ENCODE measurements around the gene LDLRAD4.
A peak's percentile ranks its signal among the peaks of the same experiment; 100 is the strongest.

Gene LDLRAD4

GRCh38 chr18:13374468-13375301 lies 156.1 kb downstream of the LDLRAD4 start:
- no peak for DNase-seq (ENCODE audit: low read depth)
- no peak overlapping the region for H3K4me3 ChIP-seq (ENCODE audit: low read depth, low read length)

- H3K4me3 ChIP-seq (ENCODE audit: low read depth, low read length): no peak overlapping the region
- peak; percentile 52 for DNase-seq (ENCODE audit: low read depth)
These were observed 157.0 kb downstream of the LDLRAD4 start for GRCh38 chr18:13375302-13376255.

GRCh38 chr18:13376298-13376840 lies 157.8 kb downstream of the LDLRAD4 start:
- H3K4me3 ChIP-seq (ENCODE audit: low read depth, low read length): no peak overlapping the region
- no peak for DNase-seq (ENCODE audit: low read depth)

GRCh38 chr18:13376841-13377351 lies 158.3 kb downstream of the LDLRAD4 start:
- H3K4me3 ChIP-seq (ENCODE audit: low read depth, low read length): no peak overlapping the region
- DNase-seq (ENCODE audit: low read depth): no peak

- no peak for DNase-seq (ENCODE audit: low read depth)
- H3K4me3 ChIP-seq (ENCODE audit: low read depth, low read length): no peak overlapping the region
These were observed 158.9 kb downstream of the LDLRAD4 start for GRCh38 chr18:13377496-13377895.

- no peak for DNase-seq (ENCODE audit: low read depth)
- no peak overlapping the region for H3K4me3 ChIP-seq (ENCODE audit: low read depth, low read length)
These were observed 159.6 kb downstream of the LDLRAD4 start for GRCh38 chr18:13378150-13378549.

GRCh38 chr18:13379062-13379865 lies 160.7 kb downstream of the LDLRAD4 start:
- DNase-seq (ENCODE audit: low read depth): no peak
- no peak overlapping the region for H3K4me3 ChIP-seq (ENCODE audit: low read depth, low read length)

GRCh38 chr18:13379930-13380690 lies 161.6 kb downstream of the LDLRAD4 start:
- no peak for DNase-seq (ENCODE audit: low read depth)
- no peak overlapping the region for H3K4me3 ChIP-seq (ENCODE audit: low read depth, low read length)

GRCh38 chr18:13380691-13381070 lies 162.1 kb downstream of the LDLRAD4 start:
- DNase-seq (ENCODE audit: low read depth): no peak
- no peak overlapping the region for H3K4me3 ChIP-seq (ENCODE audit: low read depth, low read length)

- no peak for DNase-seq (ENCODE audit: low read depth)
- H3K4me3 ChIP-seq (ENCODE audit: low read depth, low read length): no peak overlapping the region
These were observed 162.8 kb downstream of the LDLRAD4 start for GRCh38 chr18:13381331-13381730.

GRCh38 chr18:13381944-13382365 lies 163.4 kb downstream of the LDLRAD4 start:
- DNase-seq (ENCODE audit: low read depth): no peak
- no peak overlapping the region for H3K4me3 ChIP-seq (ENCODE audit: low read depth, low read length)

- no peak overlapping the region for H3K4me3 ChIP-seq (ENCODE audit: low read depth, low read length)
- no peak for DNase-seq (ENCODE audit: low read depth)
These were observed 163.9 kb downstream of the LDLRAD4 start for GRCh38 chr18:13382366-13382953.

GRCh38 chr18:13382954-13383827 lies 164.6 kb downstream of the LDLRAD4 start:
- no peak overlapping the region for H3K4me3 ChIP-seq (ENCODE audit: low read depth, low read length)

GRCh38 chr18:13386891-13387801 lies 168.6 kb downstream of the LDLRAD4 start:
- no peak overlapping the region for H3K4me3 ChIP-seq (ENCODE audit: low read depth, low read length)
- no peak for DNase-seq (ENCODE audit: low read depth)

More at GRCh38 chr18:13382954-13383827, 164.6 kb downstream of the LDLRAD4 start:
- DNase-seq (ENCODE audit: low read depth): no peak

- DNase-seq (ENCODE audit: low read depth): no peak
- no peak overlapping the region for H3K4me3 ChIP-seq (ENCODE audit: low read depth, low read length)
These were observed 169.4 kb downstream of the LDLRAD4 start for GRCh38 chr18:13387855-13388548.
